ENCODE data around the gene SYMPK.

DNA sequence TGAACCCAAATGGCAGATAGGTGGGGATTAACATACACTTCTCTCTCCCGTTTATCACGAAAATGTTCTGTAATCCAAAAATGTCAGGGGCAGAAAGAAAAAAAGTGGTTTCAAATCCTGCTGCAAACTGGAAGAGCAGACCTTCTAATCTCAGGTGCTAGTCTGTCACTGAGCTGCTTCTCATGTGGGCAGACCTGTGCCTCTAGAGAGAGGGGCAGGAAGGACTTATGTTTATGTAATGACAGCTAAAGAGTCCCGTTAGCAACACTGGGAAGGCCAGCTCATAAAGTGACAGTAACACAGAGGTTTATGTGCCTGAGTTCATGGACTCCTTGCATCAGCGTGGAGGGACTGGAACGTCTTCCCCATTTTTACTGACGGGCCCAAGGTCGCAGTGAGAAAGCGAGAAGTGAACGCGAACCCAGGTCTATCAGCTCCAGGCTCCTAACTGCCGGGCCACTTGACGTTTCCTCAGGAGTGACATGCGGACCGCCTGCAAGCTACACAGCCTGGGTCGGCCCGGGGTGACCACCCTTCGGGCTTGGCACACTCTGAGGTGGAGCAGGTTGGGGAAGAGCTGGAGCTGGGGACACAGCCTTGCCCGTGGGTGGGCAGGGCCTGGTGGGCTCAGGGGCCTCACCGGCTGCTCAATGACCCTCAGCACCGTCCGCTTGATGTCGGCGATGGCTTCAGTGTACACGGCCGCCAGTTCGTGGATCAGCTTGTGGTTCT lies 38.2 kb downstream of the SYMPK start:
- TF ChIP-seq, protein P1, sequence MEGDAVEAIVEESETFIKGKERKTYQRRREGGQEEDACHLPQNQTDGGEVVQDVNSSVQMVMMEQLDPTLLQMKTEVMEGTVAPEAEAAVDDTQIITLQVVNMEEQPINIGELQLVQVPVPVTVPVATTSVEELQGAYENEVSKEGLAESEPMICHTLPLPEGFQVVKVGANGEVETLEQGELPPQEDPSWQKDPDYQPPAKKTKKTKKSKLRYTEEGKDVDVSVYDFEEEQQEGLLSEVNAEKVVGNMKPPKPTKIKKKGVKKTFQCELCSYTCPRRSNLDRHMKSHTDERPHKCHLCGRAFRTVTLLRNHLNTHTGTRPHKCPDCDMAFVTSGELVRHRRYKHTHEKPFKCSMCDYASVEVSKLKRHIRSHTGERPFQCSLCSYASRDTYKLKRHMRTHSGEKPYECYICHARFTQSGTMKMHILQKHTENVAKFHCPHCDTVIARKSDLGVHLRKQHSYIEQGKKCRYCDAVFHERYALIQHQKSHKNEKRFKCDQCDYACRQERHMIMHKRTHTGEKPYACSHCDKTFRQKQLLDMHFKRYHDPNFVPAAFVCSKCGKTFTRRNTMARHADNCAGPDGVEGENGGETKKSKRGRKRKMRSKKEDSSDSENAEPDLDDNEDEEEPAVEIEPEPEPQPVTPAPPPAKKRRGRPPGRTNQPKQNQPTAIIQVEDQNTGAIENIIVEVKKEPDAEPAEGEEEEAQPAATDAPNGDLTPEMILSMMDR (IDR thresholded peaks at IDR 0.05; ENCODE audit: borderline replicate concordance, extremely low read depth, low read length, poor library complexity, severe bottlenecking), result no peak
- no peak for TF ChIP-seq EZH2 (IDR thresholded peaks at IDR 0.05; ENCODE audit: borderline replicate concordance, low read depth, low read length, severe bottlenecking)
